ENCODE data around the gene CHAC1.
A peak's percentile ranks its signal among the peaks of the same experiment; 100 is the strongest.
"Not testable (repeated sequence)": the region's sequence is repeated elsewhere in the genome, so short reads cannot be mapped to it uniquely, and the experiment has no call there.

CHAC1 gene

DNA sequence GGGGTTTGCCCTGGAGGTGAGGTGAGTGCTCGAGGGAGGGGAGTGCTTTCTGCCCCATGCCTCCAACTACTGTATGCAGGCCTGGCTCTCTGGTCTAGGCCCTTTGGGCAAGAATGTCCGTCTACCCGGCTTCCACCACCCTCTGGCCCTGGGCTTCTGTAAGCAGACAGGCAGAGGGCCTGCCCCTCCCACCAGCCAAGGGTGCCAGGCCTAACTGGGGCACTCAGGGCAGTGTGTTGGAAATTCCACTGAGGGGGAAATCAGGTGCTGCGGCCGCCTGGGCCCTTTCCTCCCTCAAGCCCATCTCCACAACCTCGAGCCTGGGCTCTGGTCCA lies 14.8 kb upstream of the CHAC1 start:
- no peak for DNase-seq

DNA sequence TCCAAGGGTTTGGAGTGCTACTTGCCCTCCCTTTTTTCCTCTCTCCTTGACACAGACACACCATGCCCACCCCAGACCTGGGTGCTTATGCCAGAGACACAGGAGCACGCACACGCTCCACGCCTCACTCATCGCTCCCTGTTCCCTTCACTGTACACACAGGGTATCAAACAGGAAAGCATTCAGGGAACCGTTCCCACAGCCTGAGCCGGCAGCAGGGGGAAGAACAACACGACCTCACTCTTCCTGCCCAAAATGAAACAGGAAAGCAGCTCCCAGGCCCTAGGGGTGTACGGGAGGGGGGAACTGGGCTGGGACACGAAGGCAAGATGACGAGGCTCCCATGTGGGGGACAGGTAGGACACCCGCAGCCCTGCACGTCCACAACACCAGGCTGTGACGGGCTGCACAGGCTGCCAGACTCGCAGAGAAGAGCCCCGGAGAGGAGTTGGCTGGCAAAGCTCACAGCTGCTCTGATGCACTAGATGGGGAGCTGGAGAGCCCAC lies 12.9 kb upstream of the CHAC1 start:
- DNase-seq, result no peak

DNA sequence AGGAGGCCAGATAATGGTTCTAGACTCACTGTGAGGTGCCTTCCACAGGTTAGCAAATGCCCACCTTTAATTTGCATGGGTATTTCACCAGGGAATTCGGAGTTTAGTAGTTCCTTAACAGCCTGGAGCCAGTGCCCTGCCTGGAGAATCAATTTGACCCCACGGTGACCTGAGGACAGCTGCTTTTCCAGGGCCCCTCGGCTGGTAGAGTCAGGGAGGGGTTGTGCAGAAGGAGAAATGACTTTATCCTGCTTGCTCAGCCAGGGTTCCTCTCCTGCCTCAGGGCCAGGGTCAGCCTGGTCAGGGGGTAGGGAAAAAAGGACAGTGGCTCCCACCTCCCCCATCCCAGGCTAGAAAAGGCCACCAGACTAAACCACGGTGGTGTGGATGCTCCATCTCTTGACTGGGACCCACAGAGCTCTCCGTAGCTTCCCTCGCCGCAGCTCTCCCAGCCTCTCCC lies 12.2 kb upstream of the CHAC1 start:
- DNase-seq, result no peak

DNA sequence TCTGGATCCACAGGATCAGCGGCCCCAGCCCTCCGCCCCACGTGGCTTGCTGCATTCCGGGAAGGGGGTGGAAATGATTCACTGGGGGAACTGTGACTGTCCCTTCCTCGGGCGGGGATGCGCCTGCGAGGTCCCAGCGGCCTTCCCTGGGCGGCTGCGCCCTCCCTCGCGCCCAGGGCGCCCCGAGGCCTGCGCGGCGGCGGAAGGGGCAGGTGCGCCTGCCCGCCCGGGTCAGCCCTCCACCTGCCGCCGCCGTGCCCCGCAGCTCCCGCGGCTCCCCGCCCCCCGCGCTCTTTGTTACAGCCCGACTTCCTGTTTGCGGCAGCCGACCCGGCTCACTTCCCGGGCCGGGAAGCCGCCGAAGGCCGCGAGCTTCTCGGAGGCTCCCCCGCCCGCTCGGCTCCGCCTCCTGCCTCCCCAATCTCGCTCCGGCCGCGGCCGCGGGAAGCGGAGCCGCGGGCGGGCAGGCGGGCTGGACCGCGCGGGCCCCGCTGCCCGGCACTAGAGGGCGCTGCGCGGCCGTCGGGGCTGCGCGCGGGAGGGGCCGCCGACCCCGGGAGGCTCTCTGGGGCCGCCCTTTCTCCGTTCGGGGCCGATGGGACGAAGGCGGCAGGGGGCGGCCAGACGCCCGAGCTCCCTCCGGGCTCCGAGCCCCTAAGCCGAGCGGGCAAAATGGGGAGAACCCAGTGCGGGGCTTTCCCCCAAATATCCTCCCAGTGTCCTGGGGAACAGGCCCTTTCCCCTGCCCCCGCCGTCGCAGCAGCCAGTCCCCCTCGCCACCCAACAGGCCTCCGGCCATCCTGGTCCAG lies 11.5 kb upstream of the CHAC1 start:
- no peak for DNase-seq

DNA sequence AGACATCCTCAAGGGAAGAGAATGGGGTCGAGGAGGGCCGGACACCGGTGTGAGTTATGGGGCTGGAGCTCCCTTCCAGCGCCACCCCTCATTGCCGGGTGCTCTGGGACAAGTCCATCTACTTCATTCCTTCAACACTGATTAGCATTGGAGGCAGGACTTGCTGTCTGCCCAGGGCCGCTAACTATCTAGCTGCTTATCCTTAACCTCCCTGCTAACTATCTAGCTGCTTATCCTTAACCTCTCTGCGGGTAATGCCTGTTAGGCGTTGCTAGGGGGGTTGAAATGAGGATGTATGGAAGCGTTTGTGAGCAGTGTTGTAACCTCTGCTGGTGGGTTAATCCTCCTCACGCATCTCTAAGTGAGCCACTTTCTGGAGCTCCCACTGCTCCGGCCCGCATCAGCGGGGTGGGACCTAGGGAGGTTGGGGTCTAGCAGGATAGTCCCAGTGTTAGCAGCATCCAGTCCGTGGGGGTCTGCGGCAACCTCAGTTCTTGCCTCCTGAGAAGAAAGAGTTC lies 10.9 kb upstream of the CHAC1 start:
- no peak for DNase-seq

DNA sequence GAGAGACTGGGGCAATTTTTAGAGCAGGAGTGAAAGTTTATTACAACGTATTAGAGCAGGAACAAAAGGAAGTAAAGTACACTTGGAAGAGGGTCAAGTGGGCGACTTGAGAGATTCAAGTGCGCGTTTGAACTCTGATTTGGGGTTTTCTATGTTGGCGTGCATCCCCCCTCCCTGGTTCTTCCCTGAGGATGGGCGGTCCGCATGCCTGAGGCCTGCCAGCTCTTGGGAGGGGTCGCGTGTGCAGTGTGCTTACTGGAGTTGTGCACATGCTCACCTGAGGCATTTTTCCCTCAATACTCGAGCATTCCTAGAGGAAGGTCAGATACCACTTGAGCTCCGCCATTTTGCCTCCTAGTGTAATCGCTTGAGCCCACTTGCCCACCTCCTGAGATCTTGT lies 10.4 kb upstream of the CHAC1 start:
- DNase-seq, result no peak

DNA sequence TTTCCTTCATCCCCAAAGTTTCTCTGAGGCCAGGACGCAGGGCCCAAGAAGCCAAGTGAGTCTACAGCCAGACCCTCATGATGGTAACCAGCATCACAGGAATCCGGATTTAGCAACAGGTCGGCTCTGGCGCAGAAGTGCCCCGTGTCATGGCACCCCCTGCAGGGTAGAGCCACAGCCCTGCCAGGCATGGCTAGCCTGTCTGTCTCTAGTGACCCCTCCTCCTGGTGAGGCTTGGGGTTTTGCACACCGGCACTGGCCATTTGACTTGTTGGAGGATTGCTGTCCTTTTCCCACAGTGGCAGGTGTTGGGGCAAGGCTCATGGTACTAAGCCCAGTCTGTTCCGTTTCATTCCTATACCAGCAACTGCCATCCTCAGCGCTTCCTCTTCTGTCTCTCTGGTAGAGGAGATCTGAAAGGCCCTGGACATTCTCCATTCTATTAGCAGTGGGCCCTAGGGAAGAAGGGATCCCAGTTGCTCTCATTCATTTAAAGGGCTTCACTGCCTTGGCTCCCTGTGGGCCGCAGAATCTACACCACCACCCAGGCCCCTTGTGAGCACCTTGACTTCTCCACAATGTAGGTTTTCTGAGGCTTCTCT lies 9.4 kb upstream of the CHAC1 start:
- DNase-seq, result no peak

DNA sequence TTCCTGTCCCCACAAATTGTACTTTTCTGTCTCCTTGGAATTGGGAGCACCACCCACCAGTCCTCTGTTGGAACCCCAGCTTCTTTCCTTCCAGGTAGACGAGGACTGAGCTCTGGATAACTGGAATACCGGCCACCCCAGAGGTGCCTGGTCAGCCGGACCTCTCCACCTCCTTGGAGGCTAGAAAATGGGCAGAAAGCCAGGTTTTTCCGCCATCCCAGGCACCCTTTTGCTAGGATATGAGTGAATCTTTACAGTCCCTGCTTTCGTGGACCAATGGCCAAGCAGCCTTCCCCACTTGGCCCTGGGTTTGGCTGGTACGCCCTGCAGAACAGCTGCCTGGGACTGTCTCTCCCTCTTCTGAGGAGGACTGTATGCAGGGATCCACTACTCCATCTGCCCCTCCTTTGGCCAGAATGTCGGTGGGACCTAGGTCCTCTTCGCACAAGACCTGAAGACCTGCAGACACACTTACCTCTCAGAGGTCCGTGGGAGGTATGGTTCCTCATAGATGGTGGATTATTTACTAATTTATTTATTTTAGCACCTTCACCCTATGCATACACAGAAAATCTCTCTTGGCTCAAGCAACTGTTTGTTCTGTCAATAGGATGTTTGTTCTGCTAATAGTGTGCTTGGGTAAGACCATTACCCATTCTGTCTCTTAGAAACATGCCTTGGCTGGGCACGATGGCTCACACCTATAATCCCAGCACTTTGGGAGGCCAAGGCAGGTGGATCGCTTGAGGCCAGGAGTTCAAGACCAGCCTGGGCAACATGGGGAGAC lies 8.6 kb upstream of the CHAC1 start:
- DNase-seq, result no peak

DNA sequence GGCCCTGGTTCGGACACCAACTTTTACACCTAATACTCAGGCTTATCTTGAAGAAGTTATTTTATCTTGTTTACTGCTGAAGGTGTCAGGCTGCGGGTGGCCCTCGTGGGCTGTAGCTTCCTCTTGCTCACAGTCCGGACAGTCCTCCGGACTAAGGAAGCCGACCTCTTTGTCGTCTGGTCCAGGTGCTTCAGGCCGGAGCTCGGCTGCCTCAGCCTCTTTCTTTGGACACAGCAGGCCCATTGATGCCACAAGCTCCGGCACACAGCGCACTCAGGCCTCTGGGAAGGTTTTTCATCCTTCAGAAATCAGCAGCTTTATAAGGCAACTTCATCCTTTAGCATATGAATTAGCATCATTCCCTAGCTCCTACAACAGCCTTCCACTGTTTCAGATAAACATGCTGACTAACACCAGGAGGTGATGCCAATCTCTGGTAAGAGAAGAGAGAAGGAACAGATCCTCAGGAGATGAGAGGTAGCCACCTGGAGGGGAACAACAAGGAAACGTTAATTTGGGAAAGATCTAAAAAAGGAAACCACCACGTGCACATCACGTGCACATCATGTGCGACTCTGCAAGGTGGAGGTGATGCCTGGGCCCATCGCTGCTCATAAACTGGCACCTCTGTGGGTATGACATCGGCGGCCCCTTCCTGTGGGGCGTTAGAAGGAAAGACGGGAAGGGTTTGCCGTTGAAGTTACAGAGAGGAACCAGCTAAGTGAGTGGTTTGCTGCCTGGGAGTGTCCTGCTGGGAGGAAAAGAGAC lies 4.4 kb upstream of the CHAC1 start:
- DNase-seq, result no peak

DNA sequence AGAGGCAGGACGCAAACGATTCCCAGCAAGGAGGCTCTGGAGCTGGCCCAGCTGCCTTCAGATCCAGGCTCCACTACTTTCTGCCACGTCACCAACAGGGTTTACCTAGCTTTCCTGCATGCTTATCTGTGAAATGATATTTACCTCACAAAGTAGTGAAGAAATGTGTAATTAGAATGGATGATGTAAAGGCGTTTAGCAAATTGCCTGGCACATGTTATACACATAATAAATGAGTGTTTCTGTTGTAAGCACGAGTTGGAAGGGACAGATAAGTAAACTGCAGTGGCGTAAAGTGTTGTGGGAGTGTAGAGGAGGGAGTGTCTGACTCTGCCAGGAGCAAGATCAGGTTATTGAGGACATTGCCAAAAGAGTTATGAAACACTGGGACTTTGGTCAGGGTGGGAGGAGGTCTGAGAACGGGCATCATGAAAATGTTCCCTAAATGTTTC lies 3.5 kb upstream of the CHAC1 start:
- no peak for DNase-seq

DNA sequence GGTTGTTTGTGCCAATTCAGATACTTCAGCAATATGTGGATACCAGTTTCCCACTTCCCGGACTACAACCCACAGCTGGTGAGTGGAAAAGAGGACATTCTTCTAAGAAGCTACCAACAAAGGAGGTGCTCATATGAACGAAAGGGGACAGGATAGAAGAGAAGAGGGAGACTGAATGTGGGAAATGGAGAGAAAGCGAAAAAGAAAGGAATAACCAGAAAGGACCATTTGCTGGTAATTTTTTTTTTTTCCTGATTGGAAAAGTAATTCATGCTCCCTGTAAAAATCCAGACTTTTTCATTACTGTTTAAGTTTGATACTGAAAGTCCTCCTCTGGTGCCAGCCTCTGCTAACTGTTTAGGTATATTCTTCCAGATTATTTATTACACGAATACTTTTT lies 1.5 kb upstream of the CHAC1 start:
- DNase-seq, result no peak

DNA sequence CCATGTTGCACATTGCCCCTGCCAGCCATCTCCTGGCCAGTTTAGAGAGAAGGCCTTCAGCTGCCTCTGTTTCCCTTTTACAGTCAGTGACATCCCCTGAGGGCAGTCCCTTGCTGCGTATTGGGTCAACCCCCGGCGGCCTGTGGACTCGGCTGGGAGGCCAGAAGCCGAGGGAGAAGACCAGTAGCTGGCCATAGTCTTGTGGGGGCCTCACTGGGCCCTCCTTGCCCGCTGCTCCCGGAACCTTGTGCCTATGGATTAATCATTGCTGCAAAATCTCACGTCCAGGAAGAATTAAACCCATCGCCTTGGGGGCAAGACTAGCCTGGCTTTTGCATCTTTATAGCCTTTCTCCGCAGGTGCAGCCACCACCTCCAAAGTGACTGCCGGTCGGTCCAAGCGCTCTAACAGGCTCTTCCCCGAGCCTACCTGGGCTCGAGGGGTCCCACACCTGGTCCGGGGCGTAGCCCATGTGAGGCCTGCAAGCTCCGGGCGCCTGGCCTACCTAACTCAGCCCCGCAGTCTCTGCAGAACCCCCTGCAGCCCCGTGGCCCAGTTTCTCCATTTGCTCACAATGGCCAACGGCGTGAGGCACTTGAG lies 870 bp upstream of the CHAC1 start:
- DNase-seq, result no peak

DNA sequence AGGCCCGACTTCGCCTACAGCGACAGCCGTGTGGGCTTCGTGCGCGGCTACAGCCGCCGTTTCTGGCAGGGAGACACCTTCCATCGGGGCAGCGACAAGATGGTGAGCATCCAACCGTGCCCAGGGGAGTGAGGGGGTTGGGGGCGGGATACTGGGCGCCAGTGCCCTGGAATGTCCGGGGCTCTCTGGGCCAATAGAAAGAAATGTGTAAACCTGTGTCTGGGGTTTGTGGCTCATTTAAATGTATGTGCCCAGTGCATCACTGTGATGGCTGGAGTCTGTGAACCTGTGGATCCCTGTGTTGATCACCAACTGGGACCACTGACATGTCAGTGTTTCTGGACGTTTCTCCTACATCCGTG lies 423 bp downstream of the CHAC1 start:
- DNase-seq, result no peak

DNA sequence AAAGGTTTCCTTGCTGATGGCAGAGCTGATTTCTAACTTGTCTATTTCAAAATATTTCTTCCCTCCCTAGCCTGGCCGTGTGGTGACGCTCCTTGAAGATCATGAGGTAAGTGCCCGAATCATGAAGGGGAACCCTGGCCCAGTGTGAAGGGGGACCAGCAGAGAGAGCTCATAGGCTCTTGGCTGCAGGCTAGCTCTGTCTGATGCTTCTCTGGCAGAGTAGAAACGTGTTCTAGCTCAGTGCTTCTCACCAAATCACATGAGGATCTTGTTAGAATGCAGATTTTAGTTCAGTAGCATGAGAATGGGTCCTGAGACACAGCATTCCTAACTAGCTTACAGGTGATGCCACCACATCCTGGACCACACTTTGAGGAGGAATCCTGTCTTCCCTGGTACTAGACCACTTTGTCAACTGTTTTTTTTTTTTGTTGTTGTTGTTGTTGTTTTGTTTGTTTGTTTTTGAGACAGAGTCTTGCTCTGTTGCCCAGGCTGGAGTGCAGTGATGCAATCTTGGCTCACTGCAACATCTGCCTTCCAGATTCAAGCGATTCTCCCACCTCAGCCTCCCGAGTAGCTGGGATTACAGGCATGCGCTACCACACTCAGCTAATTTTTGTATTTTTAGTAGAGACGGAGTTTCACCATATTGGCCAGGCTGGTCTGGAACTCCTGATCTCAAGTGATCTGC lies 1.0 kb downstream of the CHAC1 start:
- not testable (repeated sequence) for DNase-seq

DNA sequence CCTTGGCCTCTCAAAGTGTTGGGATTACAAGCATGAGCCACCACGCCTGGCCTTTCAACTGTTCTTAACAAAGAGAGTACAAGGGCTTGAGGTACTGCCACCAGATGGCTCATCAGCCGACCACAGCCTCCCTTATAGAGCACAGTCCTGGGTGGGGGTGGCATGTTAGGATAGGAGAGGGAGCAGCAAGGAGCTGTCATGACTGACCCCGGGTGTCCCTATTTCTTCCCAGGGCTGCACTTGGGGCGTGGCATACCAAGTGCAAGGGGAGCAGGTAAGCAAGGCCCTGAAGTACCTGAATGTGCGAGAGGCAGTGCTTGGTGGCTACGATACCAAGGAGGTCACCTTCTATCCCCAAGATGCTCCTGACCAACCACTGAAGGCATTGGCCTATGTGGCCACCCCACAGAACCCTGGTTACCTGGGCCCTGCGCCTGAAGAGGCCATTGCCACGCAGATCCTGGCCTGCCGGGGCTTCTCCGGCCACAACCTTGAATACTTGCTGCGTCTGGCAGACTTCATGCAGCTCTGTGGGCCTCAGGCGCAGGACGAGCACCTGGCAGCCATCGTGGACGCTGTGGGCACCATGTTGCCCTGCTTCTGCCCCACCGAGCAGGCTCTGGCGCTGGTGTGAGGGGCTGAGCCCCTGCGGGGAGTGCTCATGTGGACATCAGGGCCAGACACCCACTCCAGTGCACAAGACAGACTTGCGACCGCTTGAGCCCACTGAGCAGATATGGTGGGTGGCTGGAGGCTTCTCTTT lies 2.1 kb downstream of the CHAC1 start:
- DNase-seq, result no peak

DNA sequence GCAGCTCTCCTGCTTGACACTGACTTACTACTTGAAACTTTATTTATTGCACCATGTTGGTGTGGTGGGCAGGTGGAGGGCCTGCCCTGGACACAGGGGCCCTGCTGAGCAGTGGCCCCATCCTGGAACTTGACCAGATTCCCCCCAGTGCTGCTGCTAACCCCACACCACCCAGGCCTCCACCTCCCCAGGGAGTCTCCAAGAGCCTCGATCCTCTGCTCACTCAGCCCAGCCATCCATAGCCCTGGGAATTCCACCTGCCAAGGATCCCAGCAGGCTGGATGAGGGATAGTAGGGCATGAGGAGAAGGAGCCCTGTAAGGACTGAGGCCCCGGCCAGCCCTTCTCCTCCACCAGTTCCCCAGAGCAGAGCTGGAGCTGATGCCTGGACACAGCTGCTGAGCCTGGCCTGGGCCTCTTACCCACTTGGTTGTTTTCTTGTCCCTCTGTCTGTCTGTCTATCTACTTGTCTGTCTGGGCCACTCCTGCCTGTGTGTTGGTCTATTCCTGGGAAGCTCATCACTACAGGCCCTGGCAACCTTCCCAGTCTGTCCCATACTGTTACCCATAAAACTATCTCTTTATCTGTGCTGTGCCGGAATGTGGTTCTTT lies 2.8 kb downstream of the CHAC1 start:
- no peak for DNase-seq

DNA sequence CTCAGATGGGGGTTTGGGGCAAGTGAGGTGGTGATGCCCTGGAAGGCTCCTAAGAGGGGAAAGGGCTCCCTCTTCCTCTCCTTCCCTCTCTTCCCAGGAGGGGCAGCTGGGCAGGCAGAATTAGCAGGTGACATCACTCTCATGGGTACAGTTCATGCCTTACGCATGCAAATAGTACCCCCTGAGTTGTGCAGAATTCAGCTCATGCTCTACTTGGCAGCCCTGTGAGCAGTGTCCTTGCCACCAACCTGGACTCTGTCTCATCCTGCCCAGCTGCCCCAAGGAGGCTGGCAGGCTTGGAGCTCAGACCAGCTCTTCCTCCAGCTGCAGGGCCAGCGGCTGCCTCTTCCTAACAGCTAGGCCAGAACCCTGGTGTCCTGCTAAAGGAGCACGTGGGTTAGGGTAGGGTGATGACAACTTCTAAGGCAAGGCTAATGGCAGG lies 3.3 kb downstream of the CHAC1 start:
- DNase-seq, result no peak

DNA sequence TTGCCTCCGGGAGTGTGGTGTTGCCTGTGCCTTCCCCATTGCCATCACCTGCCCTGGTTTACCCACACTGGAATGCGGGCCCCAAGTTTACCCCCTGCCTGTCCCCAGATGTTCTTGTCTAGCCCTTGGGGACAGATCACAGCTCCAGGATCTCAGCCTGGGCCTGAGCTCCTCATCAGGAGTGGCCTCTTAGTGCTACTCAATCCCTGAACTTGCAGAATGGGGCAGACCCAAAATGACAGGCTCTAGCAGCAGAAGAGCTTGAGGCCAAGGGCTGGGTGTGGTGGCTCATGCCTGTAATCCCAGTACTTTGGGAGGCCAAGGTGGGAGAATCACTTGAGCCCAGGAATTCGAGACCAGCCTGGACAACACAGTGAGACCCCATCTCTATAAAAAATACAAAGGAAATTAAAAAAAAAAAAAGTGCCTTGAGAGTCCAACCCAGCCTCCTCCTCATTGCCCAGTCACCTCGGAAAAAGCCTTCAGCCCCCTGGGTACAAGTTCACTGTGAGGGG lies 3.8 kb downstream of the CHAC1 start:
- DNase-seq, result no peak

DNA sequence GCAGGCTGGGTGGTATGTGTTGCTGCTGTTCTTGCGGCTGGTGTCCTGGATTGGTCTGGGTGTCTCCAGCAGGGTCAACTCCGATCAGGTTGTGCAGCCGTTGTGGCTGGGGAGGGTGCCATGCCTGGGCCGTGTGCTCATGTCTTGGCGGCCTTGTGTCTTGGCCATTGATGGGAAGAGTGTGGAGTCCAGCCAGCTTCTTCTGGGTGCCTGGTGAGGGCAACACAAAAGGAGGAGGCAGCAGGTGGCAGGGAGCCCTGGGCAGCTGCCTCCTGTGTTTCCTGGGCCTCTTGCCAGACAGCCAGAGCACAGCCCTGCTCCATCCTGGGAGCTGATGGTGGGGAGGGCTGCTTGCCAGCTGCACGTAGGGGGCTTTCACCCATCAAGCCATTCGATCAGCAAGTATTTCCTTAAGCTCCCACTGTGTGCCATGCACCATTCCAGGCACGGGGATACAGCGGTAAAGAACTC lies 4.3 kb downstream of the CHAC1 start:
- peak; percentile 71 for DNase-seq

DNA sequence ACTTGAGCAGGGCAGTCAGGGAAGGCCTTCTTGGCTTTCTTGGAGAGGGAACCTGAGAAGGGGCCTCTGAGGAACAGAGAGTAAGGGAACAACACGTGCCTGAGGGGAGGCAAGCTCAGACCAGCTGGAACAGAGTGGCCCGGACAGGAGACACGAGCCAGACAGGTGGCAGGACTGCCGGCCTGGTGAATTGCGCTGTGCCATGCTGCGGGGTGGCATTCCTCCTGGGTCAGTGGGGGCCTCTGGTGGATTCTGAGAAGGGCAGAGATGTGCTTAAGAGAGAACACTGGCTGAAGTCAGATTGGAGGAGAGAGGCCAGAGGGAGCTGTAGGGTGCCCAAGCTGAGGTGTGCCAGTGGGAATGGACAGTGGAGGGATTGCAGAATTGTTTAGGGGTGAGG lies 4.9 kb downstream of the CHAC1 start:
- no peak for DNase-seq

Data from NCI-H1694 (cell line).